Heart right ventricle (tissue), 16 donors: ENCODE results near the gene HKDC1. TPM values are rescaled to one million over a fixed set of nuclear protein-coding genes. Genes with fewer than 3 reads are reported as not detected.

ENCODE experiments used
- ATAC-seq, 8 donors: fragments of 200-7000 bp; cut with Tn5 transposase; one replicate each; pipeline ENCODE4 v1.9.1; 2020; ENCODE audit warnings: mild to moderate bottlenecking in 8 of 8, moderate library complexity in 8 of 8, moderate number of reproducible peaks in 1 of 8
- DNase-seq, 2 donors: peaks; one replicate each; pipeline ENCODE4 v3.0.0-alpha.2; 2020
- H3K27ac ChIP-seq, 10 donors: fragments of 200-600 bp; sonication (generic) in 2 of 10; one replicate each; pipeline versions ENCODE4 v1.5.0 to v1.8.0; 2020 to 2022; ENCODE audit warnings: mild to moderate bottlenecking in 3 of 10
- H3K27me3 ChIP-seq, 7 donors: fragments of 200-600 bp; one replicate each; pipeline ENCODE4 v1.8.0; 2021 to 2022; ENCODE audit warnings: mild to moderate bottlenecking in 2 of 7
- H3K36me3 ChIP-seq, 9 donors: fragments of 200-600 bp; sonication (generic) in 1 of 9; one replicate each; pipeline versions ENCODE4 v1.5.0 to v1.8.0; 2020 to 2022; ENCODE audit warnings: mild to moderate bottlenecking in 2 of 9
- H3K4me1 ChIP-seq, 9 donors: fragments of 200-600 bp; sonication (generic) in 1 of 9; one replicate each; pipeline versions ENCODE4 v1.5.0 to v1.8.0; 2020 to 2022; ENCODE audit warnings: mild to moderate bottlenecking in 4 of 9
- H3K4me3 ChIP-seq, 10 donors: fragments of 200-600 bp; sonication (generic) in 2 of 10; one replicate each; pipeline versions ENCODE4 v1.5.0 to v1.8.0; 2020 to 2022; ENCODE audit warnings: mild to moderate bottlenecking in 7 of 10, moderate library complexity in 2 of 10
- H3K9me3 ChIP-seq, 11 donors: fragments of 200-600 bp in 10 of 11; sonication (generic) in 2 of 11; one replicate each; pipeline versions ENCODE4 v1.5.0 to v1.8.0; 2013 to 2022; ENCODE audit warnings: mild to moderate bottlenecking in 2 of 11, control low read depth in 1 of 11, moderate library complexity in 1 of 11
- WGBS, 2 donors: extraction: QIAGEN DNeasy Blood & Tissue Kit; methylation state at CpG; one replicate each; pipeline ENCODE4 v1.1.7; 2013; ENCODE audit warnings: inconsistent platforms in 1 of 2; 5-methylcytosine and 5-hydroxymethylcytosine counted together
- intact Hi-C, 10 donors: fragments of 100-400 bp; cut with DNase I; formaldehyde crosslinking; loops; one replicate each; pipeline versions ENCODE4 v1.11.1 to v1.14.2; 2022
- polyA plus RNA-seq, 2 donors: library from polyadenylated mRNA; stranded (reverse); fragments of 200-250 nt; gene quantifications; one replicate each; pipeline ENCODE4 v1.2.3, GENCODE V29; 2013
- total RNA-seq, 10 donors: library from RNA; stranded (reverse); fragmentation: NEBNext Ultra II Directional in 3 of 10; extraction: Animal tissue kit (Norgen Biotek cat#: 25700) in 3 of 10; gene quantifications; one replicate each; pipeline versions ENCODE4 v1.2.1 to v1.2.4, GENCODE V29; 2021 to 2023
- TF ChIP-seq, protein P1 (sequence below), 9 donors: fragments of 200-600 bp; sonication (generic) in 2 of 9; IDR thresholded peaks; one replicate each; pipeline versions ENCODE4 v1.5.0 to v1.8.0; 2021 to 2022; ENCODE audit warnings: antibody characterized with exemption in 9 of 9, mild to moderate bottlenecking in 5 of 9, moderate library complexity in 1 of 9
- donor health status: Arrhythmogenic right ventricular cardiomyopathy.
- donor health status: ischemic (EF 13 %, LVEDD 7.1; RV severe dilation, severe dysfunction).
- donor health status: healthy with polysubstance abuse.
- donor health status: DM: no; HTN: yes; CAD: no.
- donor health status: DM: no; HTN: no; CAD: no.
- donor health status: ischemic (EF 25% LVEDD 6.9; RV normal size, moderate dysfunction).
- donor health status: ischemic (EF 25% LVEDD 5.7; RV mildly dilated, moderate dysfunction).
- donor health status: healthy.
- donor health status: DM: yes; HTN: yes; CAD: no.
- donor health status: Ischemic cardiomyopathy.
- donor health status: ischemic (EF 35%, LVEDD 5.7; RV mildly dilated, moderate dysfunction).
- donor health status: nonischemic (EF 11% LVEDD 7.7; RV severe dilation, severe dysfunction).
- donor health status: DM: yes; HTN: yes; CAD: no.
- donor health status: PGD.
- donor health status: ischemic (EF 29% LVEDD 5.4; RV normal size, mild dysfunction).
- donor health status: nonischemic (EF 23%, LVEDD 6.1; RV moderate dilation, normal function).

HKDC1 gene
- total and polyA plus RNA-seq, 12 donors, result 0.03 to 0.07 TPM; not detected in 10

DNA sequence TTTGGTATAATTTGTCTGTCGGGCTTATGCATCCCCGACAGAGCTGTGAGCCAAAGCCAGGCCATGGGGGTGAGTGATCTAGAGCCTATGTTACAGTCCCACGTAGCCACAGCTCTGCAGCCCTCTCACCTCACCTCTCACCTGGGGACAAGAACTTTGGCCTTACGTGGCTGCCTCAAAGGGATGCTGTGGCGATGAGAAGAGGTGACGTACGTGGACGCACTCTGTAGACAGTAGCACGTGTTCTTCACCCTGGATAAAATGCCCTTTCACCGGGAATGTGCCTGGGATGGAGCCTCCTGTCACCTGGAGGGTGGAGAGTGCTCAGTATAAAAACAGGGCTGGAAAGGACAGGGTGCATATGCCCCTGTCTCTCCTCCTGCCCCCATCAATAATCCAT, 5.5 kb downstream of the HKDC1 start:
- H3K27ac ChIP-seq, result peak overlapping the region in 2 of 10 donors; percentile 28 to 31
- DNase-seq (no peak), ATAC-seq (no peak)
- TF ChIP-seq, protein P1, sequence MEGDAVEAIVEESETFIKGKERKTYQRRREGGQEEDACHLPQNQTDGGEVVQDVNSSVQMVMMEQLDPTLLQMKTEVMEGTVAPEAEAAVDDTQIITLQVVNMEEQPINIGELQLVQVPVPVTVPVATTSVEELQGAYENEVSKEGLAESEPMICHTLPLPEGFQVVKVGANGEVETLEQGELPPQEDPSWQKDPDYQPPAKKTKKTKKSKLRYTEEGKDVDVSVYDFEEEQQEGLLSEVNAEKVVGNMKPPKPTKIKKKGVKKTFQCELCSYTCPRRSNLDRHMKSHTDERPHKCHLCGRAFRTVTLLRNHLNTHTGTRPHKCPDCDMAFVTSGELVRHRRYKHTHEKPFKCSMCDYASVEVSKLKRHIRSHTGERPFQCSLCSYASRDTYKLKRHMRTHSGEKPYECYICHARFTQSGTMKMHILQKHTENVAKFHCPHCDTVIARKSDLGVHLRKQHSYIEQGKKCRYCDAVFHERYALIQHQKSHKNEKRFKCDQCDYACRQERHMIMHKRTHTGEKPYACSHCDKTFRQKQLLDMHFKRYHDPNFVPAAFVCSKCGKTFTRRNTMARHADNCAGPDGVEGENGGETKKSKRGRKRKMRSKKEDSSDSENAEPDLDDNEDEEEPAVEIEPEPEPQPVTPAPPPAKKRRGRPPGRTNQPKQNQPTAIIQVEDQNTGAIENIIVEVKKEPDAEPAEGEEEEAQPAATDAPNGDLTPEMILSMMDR (IDR thresholded peaks at IDR 0.05), result no peak
- H3K4me1 ChIP-seq, result peaks cover 0 to 58% (median 5%) of the 10 kb centered on the region in 9 donors
- no peaks in the 10 kb centered on the region for H3K36me3 ChIP-seq
- intact Hi-C loops, result no loop called here
- H3K4me3 ChIP-seq, result no peak overlapping the region
- H3K27me3 ChIP-seq, result peaks cover 0 to 2% (median 0%) of the 10 kb centered on the region in 7 donors
- WGBS, 2 donors, result 81 to 90% methylated on average over 10 of the region's 10 CpGs
- no peaks in the 10 kb centered on the region for H3K9me3 ChIP-seq

DNA sequence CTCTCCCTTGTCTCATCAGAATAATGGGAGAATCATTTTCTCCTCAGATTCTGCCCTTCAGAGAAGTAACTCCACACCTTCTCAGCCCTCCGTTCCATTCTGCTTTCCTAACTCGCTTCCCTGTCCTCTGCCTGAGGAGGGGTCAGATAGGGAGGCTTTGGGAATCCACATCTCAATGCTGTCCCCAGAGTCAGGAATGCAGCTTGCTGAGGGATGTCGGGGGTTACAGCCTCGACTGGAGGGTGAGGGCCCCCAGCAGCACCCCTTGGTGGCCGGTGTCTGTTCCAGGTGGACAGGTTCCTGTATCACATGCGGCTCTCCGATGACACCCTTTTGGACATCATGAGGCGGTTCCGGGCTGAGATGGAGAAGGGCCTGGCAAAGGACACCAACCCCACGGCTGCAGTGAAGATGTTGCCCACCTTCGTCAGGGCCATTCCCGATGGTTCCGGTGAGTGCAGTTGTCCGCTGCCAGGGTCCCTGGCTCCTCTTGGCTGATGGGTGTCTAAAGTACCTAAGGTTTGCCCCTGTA, 6.9 kb downstream of the HKDC1 start:
- Histone ChIP-seq H3K4me3 (no peak overlapping the region), H3K9me3 (no peaks in the 10 kb centered on the region), H3K36me3 (no peaks in the 10 kb centered on the region), H3K27me3 (no peaks in the 10 kb centered on the region), H3K4me1 (peaks cover 0 to 54% (median 5%) of the 10 kb centered on the region in 9 donors), H3K27ac (no peak overlapping the region)
- TF ChIP-seq, protein P1 (IDR thresholded peaks at IDR 0.05), result no peak
- 82 to 84% methylated on average over 14 of the region's 14 CpGs for WGBS, 2 donors
- intact Hi-C loops, result no loop called here
- DNase-seq (no peak), ATAC-seq (no peak)

DNA sequence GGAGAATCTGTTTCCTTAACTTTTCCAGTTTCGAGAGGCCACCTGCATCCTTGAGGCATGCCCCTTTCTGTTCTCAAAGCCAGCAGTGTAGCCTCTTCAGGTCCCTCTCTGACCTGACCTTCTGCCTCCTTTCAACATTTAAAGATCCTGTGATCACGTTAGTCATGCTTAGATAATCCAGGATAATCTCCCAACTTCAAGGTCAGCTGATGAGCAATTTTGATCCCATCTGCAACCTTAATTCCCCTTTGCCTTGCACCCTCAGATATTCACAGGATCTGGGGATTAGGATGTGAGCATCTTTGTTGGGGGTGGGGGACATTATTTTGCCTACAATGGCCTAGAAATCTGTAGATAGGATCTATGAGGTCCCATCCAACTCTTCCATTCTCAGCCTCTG, 8.0 kb downstream of the HKDC1 start:
- peaks cover 0 to 47% (median 5%) of the 10 kb centered on the region in 9 donors for H3K4me1 ChIP-seq
- DNase-seq, result no peak
- intact Hi-C loops, result no loop called here
- H3K36me3 ChIP-seq, result no peaks in the 10 kb centered on the region
- no peak for ATAC-seq
- no peak overlapping the region for H3K4me3 ChIP-seq
- H3K9me3 ChIP-seq, result no peaks in the 10 kb centered on the region
- H3K27ac ChIP-seq, result peak overlapping the region in 1 of 10 donors; percentile 84
- TF ChIP-seq, protein P1 (IDR thresholded peaks at IDR 0.05), result no peak
- no peaks in the 10 kb centered on the region for H3K27me3 ChIP-seq
- WGBS, 2 donors, result 89 to 97% methylated on average over 2 of the region's 2 CpGs

DNA sequence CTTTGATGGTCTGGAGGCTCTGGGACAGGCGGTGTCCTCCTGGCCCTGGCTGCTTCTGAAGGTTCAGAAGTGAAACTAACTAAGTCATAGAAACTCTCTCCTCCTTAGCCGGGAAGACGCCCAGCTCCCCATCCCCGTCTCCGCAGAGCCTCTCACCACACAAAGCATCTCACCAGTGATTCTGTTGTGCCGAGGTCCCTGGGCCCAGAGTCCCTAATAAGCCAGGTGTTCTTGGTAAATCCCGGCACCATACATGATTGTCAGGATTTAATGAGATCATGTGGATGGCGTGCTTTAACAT, 9.4 kb downstream of the HKDC1 start:
- Histone ChIP-seq H3K9me3 (no peaks in the 10 kb centered on the region), H3K4me3 (peak overlapping the region in 2 of 10 donors; percentile 22 to 33), H3K27ac (peak overlapping the region in 1 of 10 donors; percentile 84), H3K4me1 (peaks cover 0 to 45% (median 5%) of the 10 kb centered on the region in 9 donors), H3K36me3 (no peaks in the 10 kb centered on the region), H3K27me3 (no peaks in the 10 kb centered on the region)
- no peak for DNase-seq
- 76 to 79% methylated on average over 8 of the region's 8 CpGs for WGBS, 2 donors
- TF ChIP-seq, protein P1 (IDR thresholded peaks at IDR 0.05), result no peak
- peak in 2 of 8 donors; percentile 17 to 23 for ATAC-seq
- intact Hi-C loops, result no loop called here
